ENCODE measurements around the gene SLC25A34.

Gene SLC25A34

DNA sequence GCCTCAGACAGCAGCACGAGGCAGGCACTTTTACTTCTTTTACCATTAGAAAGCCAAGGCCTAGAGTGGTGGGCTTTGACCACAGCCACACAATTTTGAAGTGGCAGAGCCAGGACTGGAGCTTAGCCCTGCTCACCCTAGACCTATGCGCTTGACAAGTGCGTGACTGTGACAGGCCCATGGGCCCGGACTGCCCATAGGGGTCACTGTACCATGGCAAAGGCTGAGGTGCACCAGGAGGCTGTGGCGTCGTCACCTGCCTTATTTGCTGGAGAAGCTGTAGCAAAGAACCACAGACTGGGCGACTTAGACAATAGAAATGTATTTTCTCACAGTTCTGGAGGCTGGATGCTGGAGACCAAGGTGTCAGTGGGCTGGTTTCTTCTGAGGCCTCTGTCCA, 3.7 kb downstream of the SLC25A34 start:
- no peak for TF ChIP-seq JUND (IDR thresholded peaks at IDR 0.05; ENCODE audit: low read depth)
- DNase-seq (ENCODE audit: low read depth in 1 of 2, low spot score in 1 of 2), result no peak
- in situ Hi-C loops (cut with HindIII; ENCODE audit: low pct_unique_long_range_greater_than_20kb, low sequenced_read_pairs), result no loop called here

DNA sequence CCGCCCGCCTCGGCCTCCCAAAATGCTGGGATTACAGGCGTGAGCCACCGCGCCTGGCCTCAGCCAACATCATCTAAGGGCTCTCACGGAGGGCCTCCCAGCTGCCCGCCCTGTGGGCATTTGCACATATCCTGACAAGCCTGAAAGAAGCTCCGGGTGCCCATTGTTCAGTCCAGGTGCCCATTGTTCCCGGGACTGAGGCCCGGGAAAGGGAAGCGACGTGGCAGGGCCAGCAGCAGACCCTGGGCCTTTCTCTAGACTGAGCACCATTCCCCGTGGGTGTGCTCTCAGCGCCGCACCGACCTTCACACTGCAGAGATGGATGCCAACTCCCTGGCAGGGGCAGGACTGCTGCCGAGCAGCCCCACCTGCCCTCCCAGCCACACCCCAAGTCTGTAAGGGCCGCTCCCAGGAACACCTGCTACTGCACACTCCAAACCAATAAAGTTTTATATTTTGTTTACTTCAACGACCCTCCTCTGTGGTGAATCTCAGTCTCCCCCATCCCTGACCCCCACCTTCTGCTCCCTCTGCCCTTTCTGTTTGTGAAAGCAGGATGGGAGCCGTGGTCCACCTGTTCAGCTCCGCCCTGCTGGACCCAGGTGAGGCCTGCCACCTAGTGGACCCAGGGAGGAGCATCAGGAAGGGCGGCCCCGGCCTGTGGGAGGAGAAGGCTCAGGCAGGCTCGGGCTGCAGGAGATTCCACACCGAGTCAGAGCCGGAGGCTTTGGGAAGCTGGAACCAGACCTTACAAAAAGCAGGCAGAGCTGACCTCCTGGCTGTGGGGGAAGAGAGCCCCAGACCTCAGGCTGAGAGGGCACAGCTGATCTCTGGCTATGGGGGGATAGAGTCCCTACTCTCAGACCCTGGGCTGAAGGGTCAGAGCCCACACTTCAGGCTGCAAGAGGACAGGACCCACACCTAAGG, 5.1 kb downstream of the SLC25A34 start:
- no peak for TF ChIP-seq JUND (IDR thresholded peaks at IDR 0.05; ENCODE audit: low read depth)
- in situ Hi-C loops (cut with HindIII; ENCODE audit: low pct_unique_long_range_greater_than_20kb, low sequenced_read_pairs), result no loop called here
- peak; percentile 84 to 90 for DNase-seq (ENCODE audit: low read depth in 1 of 2, low spot score in 1 of 2)

DNA sequence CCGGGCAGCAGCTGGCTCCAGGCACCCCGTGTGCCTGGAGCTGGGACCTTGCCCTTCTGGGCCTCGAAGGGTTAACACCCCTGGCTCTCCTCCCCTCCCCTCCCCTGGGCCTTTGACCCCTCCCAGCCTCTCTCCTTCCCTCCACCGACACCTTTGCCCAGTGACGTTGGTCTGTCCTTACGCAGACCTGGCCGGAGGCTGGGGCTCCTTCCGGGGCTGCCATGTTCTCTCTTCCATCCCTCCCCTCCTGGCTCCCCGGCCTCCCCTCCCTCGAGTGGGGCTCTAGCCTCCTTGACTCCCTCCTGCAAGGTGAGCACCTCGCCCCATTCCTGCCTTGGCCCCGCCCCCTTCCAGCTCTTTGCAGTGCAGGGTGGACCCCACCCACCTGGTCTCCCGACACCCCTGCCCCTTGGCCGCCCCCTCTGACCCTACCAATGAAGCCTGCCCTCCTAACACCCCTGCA, 6.3 kb downstream of the SLC25A34 start, which contains the start of gene TMEM82:
TSS of gene TMEM82 (plus strand) at position 161 of the 463 bp plus-strand sequence. CDS start at position 222, 61 bp downstream.
- no peak for DNase-seq (ENCODE audit: low read depth in 1 of 2, low spot score in 1 of 2)
- no peak for TF ChIP-seq JUND (IDR thresholded peaks at IDR 0.05; ENCODE audit: low read depth)
- in situ Hi-C loops (cut with HindIII; ENCODE audit: low pct_unique_long_range_greater_than_20kb, low sequenced_read_pairs), result no loop called here

DNA sequence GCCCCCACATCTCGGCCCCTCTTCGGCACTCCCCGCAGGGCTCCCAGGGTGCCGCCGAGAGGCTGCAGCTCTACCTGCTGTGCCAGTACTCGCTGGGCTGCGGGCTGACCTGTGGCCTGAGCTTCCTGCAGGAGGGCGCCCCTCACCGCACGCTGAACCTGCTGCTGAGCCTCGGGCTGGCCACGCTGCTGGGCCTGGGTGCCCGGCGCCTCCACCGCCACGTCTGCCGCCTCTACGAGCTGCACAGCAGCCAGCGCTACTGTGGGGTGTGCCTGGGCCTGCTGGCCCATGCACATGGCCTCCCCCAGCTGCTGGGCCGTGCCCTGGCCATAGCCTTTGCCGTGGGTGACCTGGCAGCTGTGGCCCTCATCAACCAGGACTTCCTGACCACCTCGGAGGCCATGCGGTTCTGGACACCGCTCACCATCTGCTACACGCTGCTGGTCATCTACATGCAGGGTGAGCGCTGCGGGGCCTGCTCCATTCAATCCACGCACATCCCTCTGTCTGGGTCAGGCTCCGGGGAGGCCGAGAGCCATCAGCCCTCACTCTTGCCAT, 8.1 kb downstream of the SLC25A34 start:
- DNase-seq (ENCODE audit: low read depth in 1 of 2, low spot score in 1 of 2), result no peak
- in situ Hi-C loops (cut with HindIII; ENCODE audit: low pct_unique_long_range_greater_than_20kb, low sequenced_read_pairs), result no loop called here
- no peak for TF ChIP-seq JUND (IDR thresholded peaks at IDR 0.05; ENCODE audit: low read depth)

DNA sequence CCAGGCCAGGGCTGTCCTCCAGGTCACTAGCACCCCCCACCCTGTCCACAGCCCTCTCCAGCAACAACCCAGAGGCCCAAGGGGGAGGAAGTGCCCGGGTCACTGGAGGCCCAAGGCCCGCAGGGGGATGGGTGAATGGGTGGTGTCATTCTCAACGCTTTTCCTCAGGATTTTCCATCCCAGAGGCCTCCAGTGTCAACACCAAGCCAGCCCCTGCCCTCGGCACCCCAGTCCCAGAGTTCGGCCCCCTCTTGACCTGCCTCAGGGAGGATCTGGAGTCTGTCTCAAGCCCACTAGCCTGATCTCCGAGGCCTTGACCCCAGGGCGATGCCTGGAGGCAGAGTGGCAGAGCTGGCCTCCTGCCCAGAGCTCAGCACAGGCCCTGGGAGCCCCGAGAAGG, 11.3 kb downstream of the SLC25A34 start:
- TF ChIP-seq JUND (IDR thresholded peaks at IDR 0.05; ENCODE audit: low read depth), result no peak
- in situ Hi-C loops (cut with HindIII; ENCODE audit: low pct_unique_long_range_greater_than_20kb, low sequenced_read_pairs), result no loop called here
- no peak for DNase-seq (ENCODE audit: low read depth in 1 of 2, low spot score in 1 of 2)

DNA sequence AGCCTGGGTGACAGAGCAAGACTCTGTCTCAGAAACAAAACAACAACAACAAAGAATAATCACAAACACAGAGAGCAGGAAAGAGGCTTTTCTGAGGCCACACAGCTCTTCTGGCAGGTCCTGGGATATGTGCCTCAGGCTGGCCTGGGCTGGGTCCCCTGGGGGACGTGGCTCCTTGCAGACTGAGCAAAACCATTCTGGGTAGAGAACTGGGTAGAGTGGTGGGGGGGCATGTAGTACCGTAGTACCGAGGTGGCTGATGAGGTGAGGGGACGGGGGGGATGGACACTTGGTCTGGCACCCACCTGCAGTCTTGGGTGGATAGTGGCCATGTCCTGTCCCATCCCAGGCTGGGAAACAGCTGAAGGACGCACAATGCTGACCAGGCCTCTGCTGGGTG, 12.2 kb downstream of the SLC25A34 start:
- TF ChIP-seq JUND (IDR thresholded peaks at IDR 0.05; ENCODE audit: low read depth), result no peak
- in situ Hi-C loops (cut with HindIII; ENCODE audit: low pct_unique_long_range_greater_than_20kb, low sequenced_read_pairs), result no loop called here
- no peak for DNase-seq (ENCODE audit: low read depth in 1 of 2, low spot score in 1 of 2)

DNA sequence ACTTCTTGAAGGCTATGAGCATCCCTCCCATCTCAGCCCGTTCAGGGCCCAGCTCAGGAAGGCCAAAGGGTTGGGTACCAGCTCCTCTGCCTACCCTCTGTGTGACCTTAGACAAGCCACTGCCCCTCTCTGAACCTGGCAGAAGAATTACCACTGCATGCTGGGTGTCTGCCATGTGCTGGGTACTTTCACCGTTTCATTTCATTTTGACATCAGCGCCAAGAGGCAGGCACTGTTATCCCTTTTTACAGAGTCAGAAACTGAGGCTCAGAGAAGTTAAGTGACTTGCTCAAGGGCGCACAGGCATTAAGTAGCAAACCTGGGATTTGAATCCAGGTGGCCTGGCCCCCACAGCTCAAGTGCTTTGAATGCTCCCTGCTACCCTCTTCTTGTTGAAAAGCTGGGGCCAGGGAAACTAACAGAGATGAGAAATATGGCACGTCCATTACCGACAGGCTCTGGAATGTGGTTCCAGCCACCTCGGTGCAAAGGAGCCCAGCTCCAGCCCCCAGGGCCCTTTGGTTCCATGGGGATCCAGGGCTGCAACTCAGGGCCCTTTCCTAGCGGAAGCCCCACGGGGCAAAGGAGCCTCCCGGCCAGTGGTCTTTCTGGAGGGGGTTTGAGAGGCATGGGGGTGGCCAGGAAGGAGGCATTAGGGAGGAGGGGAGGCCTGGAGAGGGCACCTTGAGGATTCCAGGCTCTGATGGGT, 12.8 kb downstream of the SLC25A34 start:
- no peak for TF ChIP-seq JUND (IDR thresholded peaks at IDR 0.05; ENCODE audit: low read depth)
- in situ Hi-C loops (cut with HindIII; ENCODE audit: low pct_unique_long_range_greater_than_20kb, low sequenced_read_pairs), result no loop called here
- no peak for DNase-seq (ENCODE audit: low read depth in 1 of 2, low spot score in 1 of 2)

DNA sequence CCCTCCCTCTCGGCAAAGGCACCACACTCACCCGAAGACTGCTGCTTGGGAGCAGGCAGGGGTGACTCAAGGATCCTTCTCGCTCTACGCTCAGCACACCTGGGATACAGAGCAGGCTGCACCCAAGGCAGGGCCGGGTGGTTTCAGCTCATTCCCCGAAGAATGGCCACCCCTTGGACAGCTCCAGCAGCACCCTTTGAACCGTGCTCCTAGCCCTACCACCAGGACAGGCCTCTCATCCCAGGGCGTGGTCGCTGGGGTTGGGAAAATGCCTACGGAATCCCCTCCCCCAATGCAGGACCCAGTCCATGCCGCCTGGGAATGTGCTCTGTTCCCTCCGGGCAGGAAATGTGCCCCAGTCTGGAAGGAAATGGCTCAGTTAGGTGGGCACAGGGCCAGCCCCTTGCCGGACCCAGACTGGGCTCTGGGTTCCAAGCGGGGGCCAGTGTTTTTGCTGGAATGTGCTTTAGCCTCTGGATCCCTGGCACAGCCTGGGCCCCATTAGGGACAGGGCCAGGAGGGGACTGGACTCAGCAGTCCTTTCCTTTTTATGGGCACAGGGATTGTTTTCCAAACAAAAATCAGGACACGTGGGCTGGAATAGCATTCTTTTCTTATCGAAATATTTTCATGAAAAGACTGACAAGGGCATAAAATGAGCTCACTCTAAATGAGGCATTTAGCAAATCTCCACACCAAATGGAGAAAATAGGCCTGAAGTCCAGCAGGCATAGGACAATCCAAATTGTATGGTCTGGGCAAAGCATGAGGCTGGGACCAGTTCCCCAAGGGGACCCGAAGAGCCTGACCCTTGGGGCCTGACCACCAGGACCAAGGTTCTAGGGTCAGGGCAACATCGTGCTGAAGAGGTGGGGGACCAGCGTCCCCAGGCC, 13.6 kb downstream of the SLC25A34 start:
- no peak for TF ChIP-seq JUND (IDR thresholded peaks at IDR 0.05; ENCODE audit: low read depth)
- in situ Hi-C loops (cut with HindIII; ENCODE audit: low pct_unique_long_range_greater_than_20kb, low sequenced_read_pairs), result no loop called here
- DNase-seq (ENCODE audit: low read depth in 1 of 2, low spot score in 1 of 2), result no peak

DNA sequence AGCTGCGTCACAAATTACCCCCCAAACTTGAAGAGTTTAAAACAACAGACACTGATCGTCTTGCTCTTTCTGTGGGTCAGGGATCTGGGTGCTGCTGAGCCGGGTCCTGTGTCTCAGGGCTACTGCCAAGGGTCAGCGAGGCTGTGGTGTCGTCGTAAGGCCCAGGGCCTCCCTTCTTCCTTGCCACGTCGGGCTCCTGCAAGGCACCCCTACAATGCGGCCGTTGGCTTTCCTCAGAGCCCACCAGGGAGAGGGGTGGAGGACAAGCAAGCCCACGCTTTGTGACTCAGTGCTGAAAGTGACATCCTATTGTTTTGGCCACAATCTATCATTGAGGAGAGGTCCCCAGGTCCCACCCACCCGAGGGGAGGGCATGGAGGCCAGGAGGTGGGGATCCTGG, 14.9 kb downstream of the SLC25A34 start:
- DNase-seq (ENCODE audit: low read depth in 1 of 2, low spot score in 1 of 2), result no peak
- in situ Hi-C loops (cut with HindIII; ENCODE audit: low pct_unique_long_range_greater_than_20kb, low sequenced_read_pairs), result no loop called here
- no peak for TF ChIP-seq JUND (IDR thresholded peaks at IDR 0.05; ENCODE audit: low read depth)

DNA sequence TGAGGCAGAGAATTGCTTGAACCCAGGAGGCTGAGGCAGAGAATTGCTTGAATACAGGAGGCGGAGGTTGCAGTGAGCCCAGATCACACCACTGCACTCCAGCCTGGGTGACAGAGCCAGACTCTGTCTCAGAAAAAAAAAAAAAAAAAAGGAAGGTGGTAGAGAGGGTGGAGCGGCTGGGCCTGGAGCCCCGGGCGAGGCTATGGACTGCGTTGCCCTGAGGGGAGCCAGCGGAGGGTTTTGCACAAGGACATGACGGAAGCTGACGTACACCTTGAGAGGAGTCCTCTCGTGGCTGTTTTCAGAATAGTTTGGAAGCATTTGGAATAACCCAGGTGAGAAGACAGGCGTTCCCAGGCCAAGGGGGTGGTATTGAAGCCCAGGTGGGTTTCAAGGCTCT, 15.7 kb downstream of the SLC25A34 start:
- no peak for TF ChIP-seq JUND (IDR thresholded peaks at IDR 0.05; ENCODE audit: low read depth)
- no peak for DNase-seq (ENCODE audit: low read depth in 1 of 2, low spot score in 1 of 2)

DNA sequence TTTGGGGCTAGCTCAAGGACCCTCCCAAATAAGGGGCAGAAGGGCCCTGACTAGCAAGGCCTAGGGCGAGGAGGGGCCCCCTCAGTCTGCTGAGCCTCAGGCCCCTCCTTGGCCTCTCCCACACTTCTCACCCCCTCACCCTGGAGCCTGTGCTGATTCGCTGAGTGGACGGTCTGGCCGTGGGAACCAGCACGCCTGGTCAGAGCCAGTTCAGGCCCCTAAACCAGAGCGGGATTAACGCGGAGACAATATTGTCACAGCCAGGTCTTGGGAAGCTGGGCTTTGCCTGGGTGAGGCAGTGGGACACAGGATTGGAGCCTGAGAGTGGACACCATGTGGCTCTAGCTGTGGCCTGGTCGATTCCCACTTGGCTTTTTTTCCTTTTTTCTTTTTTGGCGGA, 17.7 kb downstream of the SLC25A34 start:
- in situ Hi-C loops (cut with HindIII; ENCODE audit: low pct_unique_long_range_greater_than_20kb, low sequenced_read_pairs), result no loop called here
- DNase-seq (ENCODE audit: low read depth in 1 of 2, low spot score in 1 of 2), result no peak
- no peak for TF ChIP-seq JUND (IDR thresholded peaks at IDR 0.05; ENCODE audit: low read depth)

More for the DNA sequence above, 15.7 kb downstream of the SLC25A34 start:
- in situ Hi-C loops (cut with HindIII; ENCODE audit: low pct_unique_long_range_greater_than_20kb, low sequenced_read_pairs), result no loop called here

All from T47D (cell line).